Measurements from ENCODE around the gene REXO5. TPM values are rescaled to one million over a fixed set of nuclear protein-coding genes. Genes with fewer than 3 reads are reported as not detected.
"Not testable (repeated sequence)": the region's sequence is repeated elsewhere in the genome, so short reads cannot be mapped to it uniquely, and the experiment has no call there.

Gene REXO5
- total and polyA plus RNA-seq, 2 experiments from 2014 or later = 10.2 to 22.5 TPM

DNA sequence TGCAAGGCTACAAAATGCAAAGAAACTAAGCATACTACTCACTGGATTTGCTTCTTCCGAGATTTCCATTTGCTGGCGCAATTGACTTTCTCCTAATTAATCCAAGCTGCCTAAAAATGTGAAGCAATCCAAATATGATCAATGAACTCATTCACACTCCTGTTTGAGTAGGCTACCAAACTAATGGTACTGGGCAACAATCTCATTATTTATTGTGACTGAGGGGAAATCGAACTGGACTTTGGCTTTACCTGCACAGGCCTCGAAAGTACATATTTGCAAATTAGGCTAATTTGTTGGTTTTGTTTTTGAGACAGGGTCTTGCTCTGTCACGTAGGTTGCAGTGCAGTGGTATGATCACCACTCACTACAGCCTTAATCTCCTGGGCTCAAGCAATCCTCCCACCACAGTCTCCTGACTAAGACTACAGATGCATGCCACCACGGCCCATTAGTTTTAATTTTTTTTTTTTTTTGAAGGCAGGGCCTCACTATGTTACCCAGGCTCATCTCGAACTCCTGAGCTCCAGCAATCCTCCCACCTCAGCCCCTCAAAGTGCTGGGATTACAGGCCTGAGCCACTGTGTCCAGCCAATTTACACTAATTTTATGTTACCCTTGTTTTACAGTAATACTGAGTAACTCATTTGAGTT is 2.6 kb upstream of the REXO5 start:
- no peaks in the 10 kb centered on the region for H3K4me1 ChIP-seq (ENCODE audit: low read depth)
- H3K4me3 ChIP-seq = no peak overlapping the region
- H3K9me3 ChIP-seq (ENCODE audit: low read depth) = no peaks in the 10 kb centered on the region
- H3K27me3 ChIP-seq = no peaks in the 10 kb centered on the region
- H3K27ac ChIP-seq = no peak overlapping the region
- TF ChIP-seq, protein P1, sequence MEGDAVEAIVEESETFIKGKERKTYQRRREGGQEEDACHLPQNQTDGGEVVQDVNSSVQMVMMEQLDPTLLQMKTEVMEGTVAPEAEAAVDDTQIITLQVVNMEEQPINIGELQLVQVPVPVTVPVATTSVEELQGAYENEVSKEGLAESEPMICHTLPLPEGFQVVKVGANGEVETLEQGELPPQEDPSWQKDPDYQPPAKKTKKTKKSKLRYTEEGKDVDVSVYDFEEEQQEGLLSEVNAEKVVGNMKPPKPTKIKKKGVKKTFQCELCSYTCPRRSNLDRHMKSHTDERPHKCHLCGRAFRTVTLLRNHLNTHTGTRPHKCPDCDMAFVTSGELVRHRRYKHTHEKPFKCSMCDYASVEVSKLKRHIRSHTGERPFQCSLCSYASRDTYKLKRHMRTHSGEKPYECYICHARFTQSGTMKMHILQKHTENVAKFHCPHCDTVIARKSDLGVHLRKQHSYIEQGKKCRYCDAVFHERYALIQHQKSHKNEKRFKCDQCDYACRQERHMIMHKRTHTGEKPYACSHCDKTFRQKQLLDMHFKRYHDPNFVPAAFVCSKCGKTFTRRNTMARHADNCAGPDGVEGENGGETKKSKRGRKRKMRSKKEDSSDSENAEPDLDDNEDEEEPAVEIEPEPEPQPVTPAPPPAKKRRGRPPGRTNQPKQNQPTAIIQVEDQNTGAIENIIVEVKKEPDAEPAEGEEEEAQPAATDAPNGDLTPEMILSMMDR (IDR thresholded peaks at IDR 0.05; ENCODE audit: low read depth, low read length) = no peak
- no peak for DNase-seq (ENCODE audit: low read depth in 1 of 2, low spot score in 1 of 2)
- peaks cover 10% of the 10 kb centered on the region for H3K36me3 ChIP-seq

DNA sequence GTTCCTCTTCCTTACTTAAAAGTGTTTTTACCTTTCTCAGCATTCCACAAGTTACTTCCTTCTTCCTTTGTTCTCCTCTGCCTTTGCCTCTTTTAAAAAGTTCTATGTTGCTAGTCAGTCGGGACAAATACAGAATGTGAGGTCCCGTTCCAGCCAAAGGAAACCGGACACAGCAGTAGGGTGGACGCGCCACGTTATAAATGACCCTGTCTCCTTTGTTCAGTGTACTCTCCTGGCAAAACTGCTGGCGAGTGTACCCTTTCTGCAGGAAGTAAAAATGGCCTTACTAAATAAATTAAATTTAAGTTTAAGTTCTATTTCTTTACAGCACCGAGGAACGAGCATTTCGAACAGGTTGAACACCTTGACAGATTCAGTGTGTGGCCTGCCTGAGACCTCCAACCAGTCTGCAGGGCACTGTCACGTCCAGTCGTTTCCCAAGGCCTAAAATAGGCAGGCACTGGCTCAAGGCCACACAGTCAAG is 601 bp upstream of the REXO5 start:
- H3K27me3 ChIP-seq; H3K9me3 ChIP-seq (ENCODE audit: low read depth); DNase-seq (ENCODE audit: low read depth in 1 of 2, low spot score in 1 of 2); H3K36me3 ChIP-seq; H3K4me1 ChIP-seq (ENCODE audit: low read depth): not testable (repeated sequence)
- H3K4me3 ChIP-seq = peak overlapping the region; percentile 66
- peak overlapping the region; percentile 83 for H3K27ac ChIP-seq

DNA sequence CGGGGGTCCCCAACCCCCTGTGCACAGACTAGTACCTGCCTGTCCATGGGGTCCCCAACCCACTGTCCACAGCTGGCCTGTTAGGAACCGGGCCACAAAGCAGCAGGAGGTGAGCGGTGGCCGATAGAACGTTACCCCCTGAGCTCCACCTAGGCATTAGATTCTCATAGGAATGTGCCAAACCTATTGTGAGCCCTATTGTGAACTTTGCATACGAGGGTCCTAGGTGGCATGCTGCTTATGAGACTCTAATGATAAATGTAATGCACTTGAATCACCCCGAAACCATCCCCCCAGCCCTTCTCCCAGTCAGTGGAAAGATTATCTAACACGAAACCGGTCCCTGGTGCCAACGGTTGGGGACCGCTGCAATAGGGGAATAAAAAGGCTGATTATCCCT is 1.5 kb downstream of the REXO5 start:
- Histone ChIP-seq H3K9me3 (ENCODE audit: low read depth) (no peaks in the 10 kb centered on the region), H3K27ac (no peak overlapping the region), H3K4me3 (no peak overlapping the region), H3K4me1 (ENCODE audit: low read depth) (no peaks in the 10 kb centered on the region), H3K27me3 (no peaks in the 10 kb centered on the region), H3K36me3 (no peaks in the 10 kb centered on the region)
- TF ChIP-seq, protein P1 (IDR thresholded peaks at IDR 0.05; ENCODE audit: low read depth, low read length) = no peak
- no peak for DNase-seq (ENCODE audit: low read depth in 1 of 2, low spot score in 1 of 2)

DNA sequence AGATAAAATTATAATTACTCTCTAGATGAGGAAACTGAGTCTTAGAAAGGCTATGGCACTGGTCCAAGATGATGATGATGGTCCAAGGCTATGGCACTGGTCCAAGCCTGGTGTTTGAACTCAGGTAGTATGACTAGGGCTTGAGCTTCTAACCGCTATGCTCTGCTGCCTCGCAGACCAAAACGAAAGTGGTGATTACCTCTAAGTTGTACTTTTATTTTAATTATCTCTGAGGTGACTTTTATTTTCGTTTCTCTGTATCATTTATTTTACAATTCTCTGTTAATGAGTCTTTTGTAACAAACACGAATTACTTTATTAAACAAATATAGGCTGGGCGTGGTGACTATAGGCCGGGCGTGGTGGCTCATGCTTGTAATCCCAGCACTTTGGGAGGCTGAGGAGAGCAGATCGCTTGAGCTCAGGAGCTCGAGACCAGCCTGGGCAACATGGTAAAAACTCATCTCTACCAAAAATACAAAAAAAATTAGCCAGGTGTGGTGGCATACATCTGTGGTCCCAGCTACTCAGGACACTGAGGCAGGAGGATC is 5.6 kb downstream of the REXO5 start:
- Histone ChIP-seq H3K4me1 (ENCODE audit: low read depth) (no peaks in the 10 kb centered on the region), H3K36me3 (peaks cover 2% of the 10 kb centered on the region), H3K27me3 (no peaks in the 10 kb centered on the region), H3K4me3 (no peak overlapping the region), H3K27ac (no peak overlapping the region), H3K9me3 (ENCODE audit: low read depth) (no peaks in the 10 kb centered on the region)
- TF ChIP-seq, protein P1 (IDR thresholded peaks at IDR 0.05; ENCODE audit: low read depth, low read length) = no peak
- DNase-seq (ENCODE audit: low read depth in 1 of 2, low spot score in 1 of 2) = no peak

DNA sequence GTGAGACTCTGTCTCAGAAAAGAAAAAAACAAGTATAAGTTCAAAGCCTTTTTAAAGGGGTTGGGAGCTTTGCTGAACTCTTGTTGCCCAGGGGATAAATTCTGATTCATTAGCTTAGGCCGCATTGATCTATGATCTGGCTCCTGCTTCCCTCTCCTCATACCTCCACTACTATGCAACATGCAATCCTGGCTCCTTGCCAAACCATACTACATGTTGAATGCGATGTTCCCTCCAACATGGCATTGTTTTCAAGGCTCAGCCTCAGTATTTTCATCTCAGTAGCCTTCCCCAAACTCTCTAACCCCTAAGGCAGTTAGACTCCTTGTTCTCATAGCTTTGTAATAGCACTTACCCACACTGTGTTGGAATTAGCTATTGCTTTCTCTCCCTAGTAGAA is 6.2 kb downstream of the REXO5 start:
- H3K4me3 ChIP-seq = no peak overlapping the region
- peaks cover 4% of the 10 kb centered on the region for H3K36me3 ChIP-seq
- no peaks in the 10 kb centered on the region for H3K9me3 ChIP-seq (ENCODE audit: low read depth)
- TF ChIP-seq, protein P1 (IDR thresholded peaks at IDR 0.05; ENCODE audit: low read depth, low read length) = no peak
- no peak for DNase-seq (ENCODE audit: low read depth in 1 of 2, low spot score in 1 of 2)
- no peaks in the 10 kb centered on the region for H3K27me3 ChIP-seq
- no peak overlapping the region for H3K27ac ChIP-seq
- no peaks in the 10 kb centered on the region for H3K4me1 ChIP-seq (ENCODE audit: low read depth)

DNA sequence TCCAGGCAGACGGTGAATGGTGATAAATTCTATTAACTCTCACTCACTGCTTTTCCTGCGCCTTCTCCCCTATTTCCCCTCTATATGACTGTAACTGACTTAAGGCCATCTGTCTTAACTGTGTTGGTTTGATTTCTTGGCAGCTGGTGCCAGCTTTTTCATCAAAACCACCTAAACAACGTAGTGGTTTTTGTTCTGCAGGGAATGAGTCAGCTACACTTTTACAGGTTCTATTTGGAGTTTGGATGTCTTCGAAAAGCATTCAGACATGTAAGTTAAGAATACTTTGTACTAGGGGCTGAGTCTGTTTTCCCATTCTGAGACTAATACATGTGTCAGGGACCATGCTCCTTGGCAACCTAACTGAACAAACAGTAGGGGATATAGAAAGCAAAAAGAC is 8.5 kb downstream of the REXO5 start:
- H3K36me3 ChIP-seq = peaks cover 4% of the 10 kb centered on the region
- H3K27me3 ChIP-seq = no peaks in the 10 kb centered on the region
- no peak overlapping the region for H3K27ac ChIP-seq
- no peak for DNase-seq (ENCODE audit: low read depth in 1 of 2, low spot score in 1 of 2)
- TF ChIP-seq, protein P1 (IDR thresholded peaks at IDR 0.05; ENCODE audit: low read depth, low read length) = no peak
- H3K4me3 ChIP-seq = no peak overlapping the region
- no peaks in the 10 kb centered on the region for H3K9me3 ChIP-seq (ENCODE audit: low read depth)
- H3K4me1 ChIP-seq (ENCODE audit: low read depth) = no peaks in the 10 kb centered on the region
